HEK293 (cell line): ENCODE results near the gene MEGF9.

ENCODE experiments used
- CTCF ChIP-seq: fragments of 450-650 bp; formaldehyde crosslinking; IDR thresholded peaks from 2 replicates; pipeline ENCODE4 v1.5.1; 2016; ENCODE audit warnings: missing biosample characterization, missing genetic modification characterization
- PATZ1 ChIP-seq: fragments of 450-650 bp; formaldehyde crosslinking; IDR thresholded peaks from 2 replicates; pipeline ENCODE4 v1.5.1; 2016; ENCODE audit warnings: missing biosample characterization, missing genetic modification characterization
- ZBTB20 ChIP-seq: fragments of 450-650 bp; formaldehyde crosslinking; IDR thresholded peaks from 2 replicates; pipeline ENCODE4 v1.5.1; 2016; ENCODE audit warnings: missing biosample characterization, missing genetic modification characterization
- ZNF10 ChIP-seq: fragments of 450-650 bp; formaldehyde crosslinking; IDR thresholded peaks from 2 replicates; pipeline ENCODE4 v1.5.1; 2017; ENCODE audit warnings: missing biosample characterization, missing genetic modification characterization
- ZNF121 ChIP-seq: fragments of 450-650 bp; formaldehyde crosslinking; IDR thresholded peaks from 2 replicates; pipeline ENCODE4 v1.5.1; 2016; ENCODE audit warnings: missing biosample characterization, missing genetic modification characterization
- ZNF157 ChIP-seq: fragments of 450-650 bp; formaldehyde crosslinking; IDR thresholded peaks from 2 replicates; pipeline ENCODE4 v1.5.1; 2016; ENCODE audit warnings: missing biosample characterization, missing genetic modification characterization
- ZNF175 ChIP-seq: fragments of 450-650 bp; formaldehyde crosslinking; IDR thresholded peaks from 2 replicates; pipeline ENCODE4 v1.5.1; 2016; ENCODE audit warnings: missing biosample characterization, missing genetic modification characterization
- ZNF23 ChIP-seq: fragments of 450-650 bp; formaldehyde crosslinking; IDR thresholded peaks from 2 replicates; pipeline ENCODE4 v1.5.1; 2016; ENCODE audit warnings: missing biosample characterization, missing genetic modification characterization, borderline replicate concordance
- ZNF398 ChIP-seq: fragments of 450-650 bp; formaldehyde crosslinking; IDR thresholded peaks from 2 replicates; pipeline ENCODE4 v1.5.1; 2017; ENCODE audit warnings: missing biosample characterization, missing genetic modification characterization
- ZNF654 ChIP-seq: fragments of 450-650 bp; formaldehyde crosslinking; IDR thresholded peaks from 2 replicates; pipeline ENCODE4 v1.5.1; 2016; ENCODE audit warnings: low read depth, missing biosample characterization, missing genetic modification characterization
- ZNF76 ChIP-seq: fragments of 450-650 bp; formaldehyde crosslinking; IDR thresholded peaks from 2 replicates; pipeline ENCODE4; 2016; ENCODE audit warnings: low read depth, missing biosample characterization, missing genetic modification characterization, borderline replicate concordance
- ZNF843 ChIP-seq: fragments of 450-650 bp; formaldehyde crosslinking; IDR thresholded peaks from 2 replicates; pipeline ENCODE4 v1.5.1; 2016; ENCODE audit warnings: missing biosample characterization, missing genetic modification characterization

- TF ChIP-seq CTCF (tag by site-specific recombination) (no peak), ZNF398 (no peak), ZNF157 (tag by site-specific recombination) (no peak), PATZ1 (tag by site-specific recombination) (no peak), ZNF76 (tag by site-specific recombination) (no peak), ZNF654 (tag by site-specific recombination) (no peak), ZNF175 (tag by site-specific recombination) (no peak), ZNF121 (tag by site-specific recombination) (no peak), ZNF10 (tag by site-specific recombination) (no peak), ZNF843 (no peak), ZNF23 (tag by site-specific recombination) (no peak), ZBTB20 (tag by site-specific recombination) (no peak)
These were observed 51.8 kb downstream of the MEGF9 start for GRCh38 chr9:120662513-120662912.
